NCI-H1417 treated with DMSO at 0.1 percent for 48 hours (cell line): ENCODE results near the gene ITM2C.
A peak's percentile ranks its signal among the peaks of the same experiment; 100 is the strongest.

Experiments
- DNase-seq: peaks from one replicate; lab custom pipeline; 2025; lab: John Stamatoyannopoulos, UW

ITM2C gene, protein sequence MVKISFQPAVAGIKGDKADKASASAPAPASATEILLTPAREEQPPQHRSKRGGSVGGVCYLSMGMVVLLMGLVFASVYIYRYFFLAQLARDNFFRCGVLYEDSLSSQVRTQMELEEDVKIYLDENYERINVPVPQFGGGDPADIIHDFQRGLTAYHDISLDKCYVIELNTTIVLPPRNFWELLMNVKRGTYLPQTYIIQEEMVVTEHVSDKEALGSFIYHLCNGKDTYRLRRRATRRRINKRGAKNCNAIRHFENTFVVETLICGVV

DNA sequence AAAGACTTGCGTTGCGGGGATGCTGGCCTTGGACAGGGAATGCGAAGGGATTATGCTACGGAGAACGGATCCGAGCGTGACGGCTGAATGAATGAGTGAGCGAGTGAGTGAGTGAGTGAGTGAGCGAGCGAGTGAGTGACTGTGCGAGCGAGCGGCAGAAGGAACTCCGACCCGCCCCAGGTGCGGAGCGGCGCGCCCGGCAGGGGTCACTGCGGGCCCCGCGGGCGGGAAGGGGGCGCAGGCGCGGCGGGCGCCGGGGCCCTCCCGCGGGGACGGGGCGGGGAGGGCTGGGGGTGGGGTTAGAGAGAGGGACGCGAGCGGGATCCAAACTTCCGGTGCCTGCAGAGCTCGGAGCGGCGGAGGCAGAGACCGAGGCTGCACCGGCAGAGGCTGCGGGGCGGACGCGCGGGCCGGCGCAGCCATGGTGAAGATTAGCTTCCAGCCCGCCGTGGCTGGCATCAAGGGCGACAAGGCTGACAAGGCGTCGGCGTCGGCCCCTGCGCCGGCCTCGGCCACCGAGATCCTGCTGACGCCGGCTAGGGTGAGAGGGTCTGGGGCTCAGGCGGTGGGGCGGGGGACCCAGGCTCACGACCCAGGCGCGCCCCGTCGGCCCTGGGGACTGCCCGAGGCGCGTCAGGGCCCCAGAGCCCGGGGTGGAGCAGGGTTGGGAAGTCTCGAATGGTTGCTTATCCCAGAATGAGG lies at the start of gene ITM2C:
TSS of gene ITM2C (plus strand) at position 338 of the 702 bp plus-strand sequence. CDS start at position 422, 84 bp downstream.
- no peak for DNase-seq

DNA sequence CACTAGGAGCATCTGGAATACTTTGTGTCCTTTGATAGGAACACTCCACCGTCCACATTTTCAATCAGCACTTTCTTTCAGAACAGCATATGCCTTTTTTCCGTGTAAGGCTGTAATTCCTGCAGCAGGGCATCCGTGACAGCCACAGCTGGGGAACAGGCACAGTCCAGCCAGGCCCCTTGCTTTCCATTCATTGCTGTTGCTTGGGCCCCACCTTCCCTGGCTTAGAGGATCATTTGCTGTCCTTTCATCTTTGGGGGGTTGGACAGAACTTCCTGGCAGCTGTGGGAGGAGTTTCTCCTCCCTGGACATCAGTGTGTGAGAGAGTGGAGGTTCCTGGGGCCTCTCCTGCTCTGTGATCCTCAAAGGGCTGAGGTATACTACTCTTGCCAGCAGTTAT lies 49.7 kb upstream of the ITM2C start:
- no peak for DNase-seq

DNA sequence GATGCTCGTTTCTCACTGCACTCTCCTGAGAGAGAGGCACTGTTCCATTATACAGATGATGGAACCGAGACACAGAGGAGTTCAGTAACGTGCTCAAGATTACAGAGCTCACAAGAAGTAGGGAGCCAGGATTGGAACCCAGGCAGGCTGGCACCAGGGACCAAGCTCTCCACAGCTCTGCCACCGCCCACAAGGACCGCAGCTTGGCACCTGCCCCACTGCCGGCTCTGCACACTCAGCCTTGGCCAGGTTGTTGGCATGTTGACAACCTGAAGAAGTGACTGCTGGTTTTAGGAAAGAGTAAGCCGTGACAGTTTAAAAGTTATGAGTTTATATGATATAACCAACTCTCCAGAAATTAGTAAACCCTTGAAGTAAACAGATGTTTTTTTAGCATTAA lies 48.0 kb upstream of the ITM2C start:
- DNase-seq, result no peak

DNA sequence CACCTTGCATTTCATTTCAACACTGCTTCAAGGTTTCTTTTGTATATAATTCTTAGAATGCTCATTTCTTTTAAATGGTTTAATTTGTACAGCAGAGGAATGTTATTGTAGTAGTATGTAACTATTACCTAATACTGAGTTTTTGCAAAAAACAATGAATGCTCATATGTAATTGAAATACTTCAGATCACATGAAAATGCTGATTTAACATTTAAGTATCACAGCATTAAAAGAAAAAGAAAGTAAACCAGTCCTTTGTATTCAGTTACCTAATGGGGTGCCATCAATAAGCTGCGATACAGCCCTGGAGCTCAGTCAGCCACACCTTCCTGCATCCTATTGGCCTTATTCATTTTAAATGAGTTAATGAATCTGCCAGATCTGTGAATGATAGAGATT lies 45.3 kb upstream of the ITM2C start:
- DNase-seq, result no peak

DNA sequence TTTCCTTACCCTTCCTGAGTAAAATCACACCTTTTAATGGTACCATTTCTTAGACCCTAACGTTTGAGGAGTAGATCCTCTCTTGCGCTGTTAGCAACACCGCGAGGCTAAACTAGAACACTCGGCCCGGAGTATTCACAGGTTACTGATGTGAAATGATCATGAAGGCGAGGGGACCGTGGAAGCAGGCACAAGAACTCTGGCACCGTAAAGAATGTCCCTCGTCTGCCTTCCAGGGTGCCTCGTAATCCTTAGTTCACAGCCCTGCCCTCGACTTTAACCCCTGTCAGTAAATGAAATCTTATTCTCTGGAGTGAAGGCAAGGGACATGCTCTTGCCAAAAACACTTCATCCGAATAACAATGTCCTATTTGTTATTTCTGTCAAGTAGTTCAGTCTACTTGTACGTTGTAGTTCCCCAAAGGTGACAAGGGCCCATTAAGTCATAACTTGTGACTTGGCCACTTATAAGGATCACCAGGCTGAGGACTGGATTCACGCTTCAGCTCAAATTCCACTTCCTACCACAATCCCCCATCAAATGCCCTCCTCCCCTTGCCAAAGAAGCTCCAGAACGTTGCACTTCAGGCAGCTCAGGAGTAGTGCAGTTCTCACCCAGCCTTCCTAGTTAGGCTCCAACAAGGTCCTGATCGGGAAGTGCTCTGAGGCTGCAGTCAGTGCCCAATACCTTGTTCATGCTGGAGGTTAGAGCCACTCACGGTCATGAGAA lies 43.3 kb upstream of the ITM2C start:
- no peak for DNase-seq

DNA sequence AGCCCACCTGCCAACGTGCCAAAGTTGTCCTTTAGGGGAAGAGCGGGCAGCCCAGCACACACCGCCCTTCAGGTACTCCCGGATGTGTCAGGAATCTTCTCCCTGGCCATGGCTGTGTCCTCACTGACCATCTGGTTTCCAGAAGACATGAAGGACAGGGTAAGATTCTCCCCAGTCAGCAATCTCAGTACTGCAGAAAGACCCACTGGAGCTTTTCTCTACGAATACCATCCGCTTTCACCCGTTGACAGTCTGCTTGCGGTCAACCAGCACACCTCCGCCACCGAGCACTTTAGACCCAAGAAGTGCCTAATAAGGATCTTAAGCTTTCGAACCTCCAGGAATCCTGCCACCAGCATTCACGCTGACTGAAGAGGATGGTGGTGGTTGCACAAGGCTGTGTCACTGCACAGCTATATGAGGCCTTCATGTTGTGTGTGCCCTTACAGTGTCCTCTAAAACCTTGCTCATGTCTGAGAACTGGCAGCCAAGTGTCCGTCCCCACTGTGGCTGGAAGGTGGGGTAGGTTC lies 42.7 kb upstream of the ITM2C start:
- DNase-seq, result no peak

DNA sequence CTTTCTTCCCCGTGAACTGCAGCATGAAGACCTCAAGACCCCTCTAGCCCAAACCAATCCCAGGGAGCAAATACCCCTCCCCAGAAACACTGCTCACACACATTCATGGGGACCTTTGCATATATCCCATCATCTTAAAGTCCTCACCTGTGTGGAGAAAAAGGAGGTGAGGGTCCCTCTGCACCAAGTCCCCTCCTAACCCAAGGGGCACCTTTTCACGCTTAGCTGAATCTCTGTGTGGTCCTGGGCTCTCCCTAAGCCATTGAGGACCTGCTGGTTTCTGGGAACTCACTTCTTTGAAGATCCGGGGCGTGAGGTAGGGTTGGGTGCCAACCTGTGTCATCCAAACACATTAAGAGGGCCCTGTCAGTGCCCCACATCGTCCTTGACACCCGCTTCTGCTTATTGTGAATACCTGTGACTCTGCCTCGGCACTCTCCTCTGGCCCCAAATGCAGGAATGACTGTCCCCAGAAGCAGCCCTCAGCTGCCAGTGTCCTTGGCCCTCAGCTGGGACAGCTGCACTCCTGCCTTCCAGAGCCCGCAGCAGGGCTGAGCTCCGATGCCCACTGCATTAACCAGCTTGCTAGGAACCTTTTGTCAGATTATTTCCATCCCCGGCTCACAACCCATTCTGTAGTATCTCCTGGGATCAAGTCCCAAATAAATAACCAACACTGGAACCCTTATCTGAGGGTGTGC lies 41.3 kb upstream of the ITM2C start:
- DNase-seq, result no peak

DNA sequence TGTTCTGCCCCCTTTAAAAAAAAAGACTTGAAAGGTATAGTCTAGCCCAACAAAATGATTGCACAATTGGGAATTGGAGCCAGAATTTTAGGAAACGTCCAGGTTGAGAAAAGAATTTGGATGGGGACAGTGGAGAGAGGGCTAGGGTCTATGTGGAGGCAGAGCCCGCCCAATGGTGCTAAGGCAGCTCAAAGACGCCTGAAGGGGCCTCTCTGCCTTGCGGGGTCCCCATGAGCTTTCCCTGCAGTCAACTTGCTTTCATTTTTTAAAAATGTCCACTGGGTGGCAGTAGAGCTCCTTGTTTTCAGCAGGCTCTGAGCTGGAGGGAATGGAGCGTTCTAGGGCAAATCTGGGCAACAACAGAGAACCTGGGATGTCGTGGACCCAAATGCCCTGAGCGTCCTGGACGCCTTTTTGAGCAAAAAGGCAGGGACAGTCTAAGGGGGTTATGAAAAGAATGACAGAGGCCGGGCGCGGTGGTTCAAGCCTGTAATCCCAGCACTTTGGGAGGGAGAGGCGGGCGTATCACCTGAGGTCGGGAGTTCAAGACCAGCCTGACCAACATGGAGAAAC lies 40.2 kb upstream of the ITM2C start:
- DNase-seq, result peak; percentile 32

DNA sequence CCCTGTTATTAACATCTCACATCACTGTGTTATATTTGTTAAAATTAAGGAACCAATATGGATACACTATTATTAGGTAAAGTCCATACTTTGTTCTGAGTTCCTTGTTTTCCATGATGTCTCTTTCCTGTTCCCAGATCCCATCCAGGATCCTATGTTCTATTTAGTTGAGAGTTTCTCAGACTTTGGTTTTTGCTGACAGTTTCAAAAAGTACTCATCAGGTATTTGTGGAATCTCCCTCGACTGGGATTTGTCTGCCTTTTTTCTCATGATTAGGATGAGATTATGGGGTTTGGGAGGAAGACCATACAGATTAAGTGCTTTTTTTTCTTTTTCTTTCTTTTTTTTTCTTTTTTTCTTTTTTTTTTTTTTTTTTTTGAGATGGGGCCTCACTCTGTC lies 39.4 kb upstream of the ITM2C start:
- DNase-seq, result no peak

DNA sequence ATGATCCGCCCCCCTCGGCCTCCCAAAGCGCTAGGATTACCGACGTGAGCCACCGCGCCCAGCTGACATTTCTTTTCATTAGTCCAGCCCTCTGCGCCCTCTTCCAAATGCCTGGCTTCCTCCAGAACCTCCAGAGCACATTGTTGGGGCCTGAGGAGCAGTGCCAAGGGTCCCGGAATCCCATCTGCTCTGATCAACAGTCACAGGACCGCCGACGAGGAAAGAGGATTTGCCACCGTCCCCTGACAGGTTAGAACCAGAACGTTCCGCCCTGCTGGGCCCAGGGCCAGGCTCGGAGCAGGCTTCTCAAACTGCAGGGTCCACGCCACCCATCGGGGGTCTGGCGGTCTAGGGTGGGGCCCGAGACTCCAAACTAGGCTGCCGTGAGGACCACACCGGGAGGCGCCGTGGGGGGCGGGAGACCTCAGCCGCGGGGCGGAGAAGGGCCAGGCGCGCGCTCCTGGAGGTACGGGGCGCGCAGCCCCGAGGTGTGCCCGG lies 36.9 kb upstream of the ITM2C start:
- no peak for DNase-seq

DNA sequence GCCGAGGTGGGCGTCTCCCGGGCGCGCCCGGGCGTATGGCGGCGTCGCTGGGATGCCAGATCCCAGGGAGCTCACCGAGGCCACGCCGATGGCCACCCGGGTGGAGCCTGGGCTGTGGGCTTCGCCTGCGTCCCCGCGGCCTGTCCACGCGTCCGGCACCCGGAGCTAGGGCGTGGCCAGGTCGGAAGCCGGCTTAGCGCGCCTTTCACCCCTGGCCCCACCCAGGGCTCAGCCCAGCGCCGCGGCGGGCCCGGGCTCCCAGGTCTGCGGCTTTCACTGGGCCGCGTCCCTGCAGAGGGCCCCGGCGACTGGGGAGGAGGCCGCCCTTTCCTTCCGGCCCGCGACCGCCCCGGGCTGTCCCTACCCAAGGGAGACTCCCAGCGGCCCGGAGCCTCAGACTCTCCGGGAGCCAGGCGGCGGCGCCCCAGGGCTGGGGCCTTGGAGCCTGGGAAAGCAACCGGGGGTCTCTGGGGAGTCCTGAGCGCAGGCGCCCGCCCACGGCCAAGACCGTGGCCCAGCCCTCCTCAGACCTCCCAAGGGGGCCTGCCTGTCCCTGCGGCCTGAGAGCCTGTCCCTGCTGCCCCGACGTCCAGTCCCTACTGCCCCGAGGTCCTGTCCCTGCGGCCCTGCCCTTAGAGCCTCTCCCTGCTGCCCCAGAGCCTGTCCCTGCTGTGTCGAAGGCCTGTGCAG lies 36.3 kb upstream of the ITM2C start:
- no peak for DNase-seq

DNA sequence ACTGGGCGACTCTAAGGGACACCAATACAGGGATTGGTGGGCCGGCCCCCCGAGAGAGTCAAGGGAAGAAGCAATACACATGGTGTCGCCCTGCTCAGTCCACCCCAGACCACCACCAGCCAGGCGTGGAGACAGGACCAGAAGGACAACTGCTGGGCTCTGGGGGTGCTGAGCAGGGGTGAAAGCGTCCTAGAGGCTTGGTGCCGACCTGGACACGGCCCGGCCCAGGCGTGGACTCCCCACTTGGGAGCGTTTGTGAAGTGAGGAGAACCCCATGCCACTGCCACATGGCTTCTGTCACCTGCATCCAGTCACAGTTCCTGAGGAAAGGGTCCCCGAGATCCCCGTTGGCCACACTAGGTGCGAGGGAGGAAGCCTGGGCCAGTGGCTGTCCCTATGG lies 35.4 kb upstream of the ITM2C start:
- DNase-seq, result no peak

DNA sequence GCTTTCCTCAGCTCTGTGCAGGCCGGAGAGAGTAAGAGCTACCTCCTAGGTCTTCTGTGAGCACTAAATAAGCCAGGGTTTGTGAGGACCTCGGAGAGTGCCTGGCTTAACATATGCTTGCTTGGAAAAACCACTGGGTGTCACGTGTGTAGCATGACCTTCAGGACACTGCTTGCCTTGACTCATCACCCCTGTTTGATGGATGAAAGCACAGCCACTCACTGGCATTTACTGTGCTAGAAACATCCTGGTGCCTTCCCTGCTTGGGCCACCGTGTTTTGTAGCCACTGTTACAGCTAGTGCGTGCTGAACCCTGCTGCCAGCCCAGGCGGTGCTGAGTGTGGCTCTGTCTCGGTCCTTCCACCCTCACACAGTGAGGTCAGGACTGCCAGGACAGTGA lies 34.8 kb upstream of the ITM2C start:
- DNase-seq, result no peak

DNA sequence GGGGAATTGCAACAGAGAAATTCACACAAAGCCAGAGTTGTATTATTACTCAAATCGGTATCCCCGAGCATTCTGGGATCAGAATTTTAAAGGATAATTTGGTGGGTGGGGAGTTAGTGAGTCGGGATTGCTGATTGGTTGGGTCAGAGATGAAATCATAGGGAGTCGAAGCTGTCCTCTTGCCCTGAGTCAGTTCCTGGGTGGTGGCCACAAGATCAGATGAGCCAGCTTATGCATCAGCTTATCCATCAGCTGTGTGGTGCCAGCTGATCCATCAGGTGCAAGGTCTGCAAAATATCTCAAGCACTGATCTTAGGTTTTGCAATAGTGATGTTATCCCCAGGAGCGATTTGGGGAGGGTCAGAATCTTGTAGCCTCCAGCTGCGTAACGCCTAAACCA lies 34.3 kb upstream of the ITM2C start:
- no peak for DNase-seq

DNA sequence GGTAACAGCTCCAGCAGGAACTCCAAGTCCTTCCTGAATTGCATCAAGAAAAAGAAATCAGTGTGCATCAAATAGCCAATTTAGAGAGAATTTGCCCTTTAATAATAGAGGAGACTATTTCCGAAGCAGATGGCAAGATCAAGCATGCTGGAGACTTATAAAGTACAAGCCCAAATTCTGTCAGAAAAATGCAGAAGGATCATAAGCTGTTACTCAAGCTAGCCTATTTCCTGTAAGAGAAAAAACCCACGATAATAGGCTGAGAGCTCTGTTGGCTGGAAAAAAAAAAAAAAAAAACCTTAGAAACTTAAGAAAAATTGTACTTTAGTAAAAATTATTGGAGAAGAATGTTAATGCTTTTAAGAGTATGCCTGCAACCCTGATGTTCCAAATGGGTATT lies 24.4 kb upstream of the ITM2C start:
- DNase-seq, result no peak

DNA sequence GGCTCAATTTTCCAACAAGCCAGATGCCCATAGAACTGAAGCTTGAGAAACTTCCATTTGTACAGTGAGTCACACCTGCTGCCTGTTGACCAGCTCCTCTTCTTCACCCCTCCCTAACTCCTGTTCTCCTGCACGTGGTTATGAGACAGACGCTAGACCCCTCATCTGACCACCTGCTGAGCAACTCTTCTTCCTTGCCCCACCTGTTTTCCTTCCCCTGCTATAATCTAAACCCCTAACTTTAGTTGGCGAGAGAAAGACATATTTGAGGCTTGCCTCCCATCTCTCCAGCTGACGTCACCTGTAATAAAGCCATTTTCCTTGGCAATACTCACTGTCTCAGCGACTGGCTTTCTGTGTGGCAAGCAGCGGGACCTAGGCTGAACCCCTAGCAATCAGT lies 22.3 kb upstream of the ITM2C start:
- no peak for DNase-seq

DNA sequence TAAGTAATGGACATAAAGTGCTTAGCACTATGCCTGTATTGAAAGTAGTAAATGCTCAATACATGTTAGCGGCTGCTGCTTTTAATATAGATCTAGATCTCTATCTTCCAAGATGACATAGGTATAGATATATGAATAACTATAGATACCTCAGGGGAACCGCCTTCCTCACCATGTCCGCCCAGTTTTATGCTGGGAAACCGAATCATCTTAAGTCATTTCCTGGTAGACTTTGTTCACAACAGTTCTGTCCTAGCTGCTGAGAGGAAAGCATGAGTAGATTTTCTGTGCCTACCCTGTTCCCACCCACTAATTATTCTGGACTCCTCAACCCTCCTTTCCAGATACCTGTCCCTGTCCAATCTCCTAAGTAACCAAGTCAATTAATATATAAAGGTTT lies 21.6 kb upstream of the ITM2C start:
- no peak for DNase-seq

DNA sequence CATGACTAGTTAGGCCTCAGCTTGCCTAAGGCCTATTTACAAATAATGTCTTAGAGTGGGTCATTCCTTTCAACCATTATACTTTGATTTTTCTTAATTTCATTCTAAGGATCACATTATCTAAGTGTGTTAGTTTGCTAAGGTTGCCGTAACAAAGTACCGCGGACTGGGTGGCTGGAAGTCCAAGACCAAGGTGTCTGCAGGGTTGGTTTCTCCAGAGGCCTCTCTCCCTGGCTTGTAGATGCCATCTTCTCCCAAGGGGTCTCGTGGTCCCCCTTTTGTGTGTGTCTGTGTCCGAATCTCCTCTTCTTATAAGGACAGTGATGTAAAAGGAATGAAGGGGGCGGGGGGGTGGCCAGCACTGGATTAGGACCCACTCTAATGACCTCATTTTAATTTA lies 18.4 kb upstream of the ITM2C start:
- DNase-seq, result no peak

DNA sequence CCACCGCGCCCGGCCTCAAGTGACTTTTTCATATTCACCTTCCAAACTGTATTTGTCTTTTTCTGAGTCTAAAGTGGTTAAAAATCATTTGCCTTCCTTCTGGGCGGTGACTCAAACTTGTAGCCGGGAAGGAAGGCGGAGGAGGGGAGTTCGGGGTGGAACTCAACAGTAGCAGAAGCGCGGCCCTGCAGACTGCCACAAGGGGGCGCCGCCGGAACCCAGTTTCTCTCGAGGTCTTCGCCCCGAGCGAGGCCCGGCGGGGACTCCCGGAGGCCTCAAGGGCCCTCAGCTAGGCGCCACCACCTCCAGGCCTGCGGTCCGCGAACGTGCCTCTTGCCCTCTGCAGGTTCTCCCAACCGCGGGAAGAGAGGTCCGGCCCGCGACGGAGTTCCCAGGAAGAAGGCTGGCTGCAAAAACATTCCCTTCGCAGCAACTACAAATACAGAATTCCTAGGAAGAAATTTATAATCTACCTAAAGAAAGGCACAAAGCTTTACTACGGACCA lies 16.8 kb upstream of the ITM2C start:
- DNase-seq, result no peak

DNA sequence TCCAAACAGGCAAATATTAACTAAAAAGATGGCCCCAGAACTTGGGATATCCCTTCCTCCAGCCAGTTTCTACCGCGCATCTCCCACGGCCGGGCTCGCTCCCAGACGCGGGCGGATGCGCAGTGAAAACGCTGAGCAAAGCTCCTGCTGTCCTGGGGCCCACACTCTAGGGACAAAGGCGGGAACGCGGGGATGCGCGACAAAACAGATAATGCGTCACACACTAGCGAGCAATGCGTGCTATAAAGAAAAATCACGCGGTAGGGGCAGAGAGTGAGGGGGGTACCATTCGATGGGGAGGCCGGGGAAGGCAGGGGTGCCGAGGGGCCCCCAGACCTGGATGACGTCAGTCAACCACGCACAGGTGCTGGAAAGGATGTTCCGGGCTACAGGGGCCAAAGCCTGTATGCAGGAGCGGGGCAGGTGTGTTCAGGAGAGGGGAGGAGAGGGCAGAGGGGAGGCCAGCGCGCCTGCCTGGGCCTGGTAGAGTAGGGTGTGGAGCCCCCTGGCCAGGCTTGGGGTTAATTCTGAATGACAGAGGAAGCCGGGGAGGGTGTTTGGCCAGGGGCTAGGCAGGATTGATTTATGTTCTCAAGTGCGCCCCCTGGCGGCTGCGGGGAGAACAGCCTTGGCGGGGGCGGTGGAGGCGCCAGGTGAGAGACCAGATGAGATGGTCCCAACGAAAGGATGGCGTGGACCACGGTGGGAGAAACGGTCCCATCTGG lies 14.9 kb upstream of the ITM2C start:
- no peak for DNase-seq

DNA sequence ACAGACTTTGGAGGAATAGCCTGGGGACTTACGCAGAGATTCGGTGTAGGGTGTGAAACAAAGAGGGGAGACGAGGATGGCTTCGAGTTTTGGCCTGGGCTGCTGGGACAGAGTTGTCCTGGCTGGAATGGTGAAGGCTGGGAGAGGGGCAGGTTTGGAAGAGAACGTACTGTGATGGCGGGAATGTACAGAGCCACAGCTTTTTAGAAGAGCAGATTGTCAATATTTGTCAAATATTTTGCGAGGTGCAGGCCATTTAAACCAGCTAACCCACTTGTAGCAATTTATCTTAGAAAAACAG lies 14.4 kb upstream of the ITM2C start:
- DNase-seq, result no peak
